Endothelial cell of umbilical vein (primary cell): ENCODE data around the gene TPCN1.

ENCODE experiments used
- EZH2 ChIP-seq: IDR thresholded peaks from 2 replicates; pipeline ENCODE4 v1.6.1; 2012; ENCODE audit warnings: borderline replicate concordance, low read depth, mild to moderate bottlenecking, moderate library complexity, low read length, inconsistent platforms; ENCODE audit not compliant: severe bottlenecking
- FOS ChIP-seq: IDR thresholded peaks from 2 replicates; pipeline ENCODE4 v1.6.1; 2011; ENCODE audit warnings: mild to moderate bottlenecking, low read length, moderate library complexity, borderline replicate concordance; ENCODE audit not compliant: insufficient read depth
- MAX ChIP-seq: IDR thresholded peaks from 2 replicates; pipeline ENCODE4 v1.6.1; 2011; ENCODE audit not compliant: insufficient read depth, insufficient read length
- MYC ChIP-seq: IDR thresholded peaks from one replicate; pipeline ENCODE4 v1.6.1; 2011; ENCODE audit warnings: mild to moderate bottlenecking, low read depth, low read length
- POLR2A ChIP-seq: IDR thresholded peaks from 2 replicates; pipeline ENCODE4 v1.6.1; 2012; ENCODE audit warnings: low read depth, mild to moderate bottlenecking, control low read depth, low read length
- POLR2AphosphoS5 ChIP-seq: IDR thresholded peaks from 2 replicates; pipeline ENCODE4 v1.6.1; 2012; ENCODE audit warnings: low read depth, mild to moderate bottlenecking, control low read depth, low read length, moderate library complexity; ENCODE audit not compliant: insufficient read depth
- TF ChIP-seq, protein P1 (sequence below), 2 donors: IDR thresholded peaks; 1 replicate in 1 of 2; 2 replicates in 1 of 2; pipeline ENCODE4 v1.5.1; 2011; ENCODE audit warnings: low read length in 2 of 2, mild to moderate bottlenecking in 2 of 2, moderate library complexity in 2 of 2, control low read depth in 1 of 2, inconsistent platforms in 1 of 2, low read depth in 1 of 2; ENCODE audit not compliant: insufficient read depth in 1 of 2; ENCODE audit errors: extremely low read depth in 1 of 2

DNA sequence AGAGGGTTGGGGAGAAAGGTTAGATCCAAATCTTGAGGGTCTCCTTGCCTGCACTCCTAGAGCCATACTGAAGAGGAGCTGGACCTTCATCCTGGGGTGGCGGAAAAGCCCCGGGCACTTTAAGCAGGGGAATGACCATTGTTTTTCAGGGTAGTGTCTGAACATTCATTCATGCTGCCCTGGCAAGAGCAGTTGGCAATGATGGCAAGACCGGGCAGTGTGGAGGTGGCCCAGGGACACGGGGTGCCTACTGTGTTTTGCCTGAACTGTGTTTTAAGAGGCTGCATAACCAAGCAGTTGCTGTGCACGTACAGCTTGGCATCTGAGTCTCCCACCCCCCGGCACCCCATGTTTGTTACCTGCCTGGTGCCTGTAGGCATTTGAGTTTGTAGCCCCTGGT, 14.7 kb downstream of the TPCN1 start:
- TF ChIP-seq POLR2AphosphoS5: no peak
- TF ChIP-seq, protein P1, sequence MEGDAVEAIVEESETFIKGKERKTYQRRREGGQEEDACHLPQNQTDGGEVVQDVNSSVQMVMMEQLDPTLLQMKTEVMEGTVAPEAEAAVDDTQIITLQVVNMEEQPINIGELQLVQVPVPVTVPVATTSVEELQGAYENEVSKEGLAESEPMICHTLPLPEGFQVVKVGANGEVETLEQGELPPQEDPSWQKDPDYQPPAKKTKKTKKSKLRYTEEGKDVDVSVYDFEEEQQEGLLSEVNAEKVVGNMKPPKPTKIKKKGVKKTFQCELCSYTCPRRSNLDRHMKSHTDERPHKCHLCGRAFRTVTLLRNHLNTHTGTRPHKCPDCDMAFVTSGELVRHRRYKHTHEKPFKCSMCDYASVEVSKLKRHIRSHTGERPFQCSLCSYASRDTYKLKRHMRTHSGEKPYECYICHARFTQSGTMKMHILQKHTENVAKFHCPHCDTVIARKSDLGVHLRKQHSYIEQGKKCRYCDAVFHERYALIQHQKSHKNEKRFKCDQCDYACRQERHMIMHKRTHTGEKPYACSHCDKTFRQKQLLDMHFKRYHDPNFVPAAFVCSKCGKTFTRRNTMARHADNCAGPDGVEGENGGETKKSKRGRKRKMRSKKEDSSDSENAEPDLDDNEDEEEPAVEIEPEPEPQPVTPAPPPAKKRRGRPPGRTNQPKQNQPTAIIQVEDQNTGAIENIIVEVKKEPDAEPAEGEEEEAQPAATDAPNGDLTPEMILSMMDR (IDR thresholded peaks at IDR 0.05; ENCODE audit: extremely low read depth in 1 of 2, insufficient read depth in 1 of 2, low read depth in 1 of 2, low read length in 2 of 2): no peak
- TF ChIP-seq MAX: no peak
- TF ChIP-seq POLR2A: no peak
- TF ChIP-seq EZH2: no peak
- TF ChIP-seq FOS: no peak
- TF ChIP-seq MYC: no peak
